Neural progenitor cell (in vitro differentiated cells): ENCODE data around the gene CFAP53.

Experiments used
- EZH2 ChIP-seq: fragments of 200-600 bp; sonication (generic); IDR thresholded peaks from 2 replicates; pipeline ENCODE4 v1.6.1; 2017; ENCODE audit warnings: antibody characterized with exemption, mild to moderate bottlenecking, moderate library complexity
- EZH2phosphoT487 ChIP-seq: fragments of 200-600 bp; sonication (generic); IDR thresholded peaks from 2 replicates; pipeline ENCODE4 v1.6.1; 2017; ENCODE audit warnings: antibody characterized with exemption
- TF ChIP-seq, protein P1 (sequence below): fragments of 200-600 bp; sonication (generic); IDR thresholded peaks from 2 replicates; pipeline ENCODE4 v1.5.1; 2017; ENCODE audit warnings: antibody characterized with exemption, mild to moderate bottlenecking

DNA sequence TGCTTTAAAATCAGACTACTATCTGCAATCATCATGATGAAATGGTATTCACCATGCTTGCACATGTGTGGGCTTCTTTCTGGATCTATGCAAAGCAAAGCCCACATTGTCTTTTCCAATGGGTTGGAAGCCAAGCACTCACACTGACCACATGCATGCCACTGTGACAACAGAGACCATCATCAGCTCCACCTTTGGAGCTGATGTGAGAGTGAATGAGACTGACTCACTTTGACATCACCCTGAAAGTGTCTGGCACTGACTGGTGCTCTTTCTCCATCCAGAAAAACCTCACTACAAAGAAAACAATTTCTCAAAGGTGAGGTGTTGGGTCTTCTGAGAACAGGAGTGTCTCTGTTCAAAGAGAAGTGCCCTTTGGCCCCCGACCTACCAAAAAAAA is 76.1 kb downstream of the CFAP53 start:
- TF ChIP-seq EZH2 (no peak), EZH2phosphoT487 (no peak)
- TF ChIP-seq, protein P1, sequence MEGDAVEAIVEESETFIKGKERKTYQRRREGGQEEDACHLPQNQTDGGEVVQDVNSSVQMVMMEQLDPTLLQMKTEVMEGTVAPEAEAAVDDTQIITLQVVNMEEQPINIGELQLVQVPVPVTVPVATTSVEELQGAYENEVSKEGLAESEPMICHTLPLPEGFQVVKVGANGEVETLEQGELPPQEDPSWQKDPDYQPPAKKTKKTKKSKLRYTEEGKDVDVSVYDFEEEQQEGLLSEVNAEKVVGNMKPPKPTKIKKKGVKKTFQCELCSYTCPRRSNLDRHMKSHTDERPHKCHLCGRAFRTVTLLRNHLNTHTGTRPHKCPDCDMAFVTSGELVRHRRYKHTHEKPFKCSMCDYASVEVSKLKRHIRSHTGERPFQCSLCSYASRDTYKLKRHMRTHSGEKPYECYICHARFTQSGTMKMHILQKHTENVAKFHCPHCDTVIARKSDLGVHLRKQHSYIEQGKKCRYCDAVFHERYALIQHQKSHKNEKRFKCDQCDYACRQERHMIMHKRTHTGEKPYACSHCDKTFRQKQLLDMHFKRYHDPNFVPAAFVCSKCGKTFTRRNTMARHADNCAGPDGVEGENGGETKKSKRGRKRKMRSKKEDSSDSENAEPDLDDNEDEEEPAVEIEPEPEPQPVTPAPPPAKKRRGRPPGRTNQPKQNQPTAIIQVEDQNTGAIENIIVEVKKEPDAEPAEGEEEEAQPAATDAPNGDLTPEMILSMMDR, result no peak
